OCI-LY1 (cell line): ENCODE data around the gene POLD2.

ENCODE experiments used
- H2AFZ ChIP-seq: fragments of 200-600 bp; sonication (generic), shearing (Covaris generic); 2 replicates; pipeline ENCODE4 v1.6.0; 2014; ENCODE audit warnings: antibody characterized with exemption, mild to moderate bottlenecking, low read length
- H3F3A ChIP-seq: fragments of 200-600 bp; sonication (generic), shearing (Covaris generic); 2 replicates; pipeline ENCODE4 v1.6.0; 2014; ENCODE audit warnings: mild to moderate bottlenecking, antibody characterized with exemption, low read length, moderate library complexity; ENCODE audit not compliant: insufficient read depth
- H3K27ac ChIP-seq: fragments of 200-600 bp; sonication (generic); 2 replicates; pipeline ENCODE4 v1.5.1; 2014; ENCODE audit warnings: low read length, mixed run types, mild to moderate bottlenecking, low read depth; ENCODE audit not compliant: poor library complexity, severe bottlenecking
- H3K27me3 ChIP-seq: fragments of 200-600 bp; sonication (generic); 2 replicates; pipeline ENCODE4 v1.6.0; 2014; ENCODE audit warnings: antibody characterized with exemption, mild to moderate bottlenecking, low read length, moderate library complexity; ENCODE audit not compliant: insufficient read depth
- H3K36me3 ChIP-seq: fragments of 200-600 bp; sonication (generic); 2 replicates; pipeline ENCODE4 v1.6.1; 2014; ENCODE audit warnings: mild to moderate bottlenecking, antibody characterized with exemption, low read length, moderate library complexity, mixed read lengths; ENCODE audit not compliant: insufficient read depth
- H3K4me1 ChIP-seq: fragments of 200-600 bp; sonication (generic); 2 replicates; pipeline ENCODE4 v1.5.1; 2014; ENCODE audit warnings: mild to moderate bottlenecking, low read length, moderate library complexity; ENCODE audit not compliant: insufficient read depth, severe bottlenecking
- H3K4me2 ChIP-seq: fragments of 200-600 bp; sonication (generic), shearing (Covaris generic); 2 replicates; pipeline ENCODE4 v1.6.1; 2014; ENCODE audit warnings: low read length
- H3K4me3 ChIP-seq: fragments of 200-600 bp; sonication (generic); 2 replicates; pipeline ENCODE4 v1.5.1; 2014; ENCODE audit warnings: low read length, low read depth, mild to moderate bottlenecking, mixed read lengths; ENCODE audit not compliant: poor library complexity, severe bottlenecking
- H3K79me2 ChIP-seq: fragments of 200-600 bp; shearing (Covaris generic); 2 replicates; pipeline ENCODE4 v1.6.1; 2016; ENCODE audit warnings: mixed run types, low read length, mixed read lengths; ENCODE audit not compliant: insufficient read depth
- H3K9ac ChIP-seq: fragments of 200-600 bp; sonication (generic), shearing (Covaris generic); 2 replicates; pipeline ENCODE4 v1.6.1; 2014; ENCODE audit warnings: mild to moderate bottlenecking, low read length, mixed read lengths
- H3K9me2 ChIP-seq: fragments of 200-600 bp; sonication (generic), shearing (Covaris generic); 2 replicates; pipeline ENCODE4 v1.6.1; 2014; ENCODE audit warnings: low read depth, mild to moderate bottlenecking, low read length, mixed read lengths
- H3K9me3 ChIP-seq: fragments of 200-600 bp; shearing (Covaris generic); 2 replicates; pipeline ENCODE4 v1.6.1; 2014; ENCODE audit warnings: low read length, mixed read lengths
- H4K20me1 ChIP-seq: fragments of 200-600 bp; sonication (generic), shearing (Covaris generic); 2 replicates; pipeline ENCODE4 v1.6.0; 2016; ENCODE audit warnings: mild to moderate bottlenecking, low read length; ENCODE audit not compliant: insufficient read depth
- CTCF ChIP-seq: fragments of 200-600 bp; sonication (generic), shearing (Covaris generic); IDR thresholded peaks from 2 replicates; pipeline ENCODE4 v1.5.1; 2017; ENCODE audit warnings: mild to moderate bottlenecking, antibody characterized with exemption, low read length, moderate library complexity, mixed read lengths
- EZH2 ChIP-seq: fragments of 200-600 bp; sonication (generic), shearing (Covaris generic); IDR thresholded peaks from 2 replicates; pipeline ENCODE4 v1.8.0; 2017; ENCODE audit warnings: borderline replicate concordance, mixed run types, mild to moderate bottlenecking, antibody characterized with exemption, low read length, moderate library complexity, mixed read lengths

POLD2 gene

GRCh38 chr7:44150966-44151941 is 27.9 kb upstream of the POLD2 start:
- Histone ChIP-seq H3K27ac (no peak overlapping the region), H4K20me1 (no peaks in the 10 kb centered on the region), H2AFZ (no peak overlapping the region), H3K27me3 (no peaks in the 10 kb centered on the region), H3K9me3 (no peaks in the 10 kb centered on the region), H3K9me2 (no peaks in the 10 kb centered on the region), H3K4me1 (no peaks in the 10 kb centered on the region), H3K9ac (no peak overlapping the region), H3K36me3 (no peaks in the 10 kb centered on the region), H3F3A (no peaks in the 10 kb centered on the region), H3K79me2 (no peaks in the 10 kb centered on the region), H3K4me2 (no peak overlapping the region), H3K4me3 (no peak overlapping the region)
- no peak for TF ChIP-seq CTCF
- TF ChIP-seq EZH2: no peak

DNA sequence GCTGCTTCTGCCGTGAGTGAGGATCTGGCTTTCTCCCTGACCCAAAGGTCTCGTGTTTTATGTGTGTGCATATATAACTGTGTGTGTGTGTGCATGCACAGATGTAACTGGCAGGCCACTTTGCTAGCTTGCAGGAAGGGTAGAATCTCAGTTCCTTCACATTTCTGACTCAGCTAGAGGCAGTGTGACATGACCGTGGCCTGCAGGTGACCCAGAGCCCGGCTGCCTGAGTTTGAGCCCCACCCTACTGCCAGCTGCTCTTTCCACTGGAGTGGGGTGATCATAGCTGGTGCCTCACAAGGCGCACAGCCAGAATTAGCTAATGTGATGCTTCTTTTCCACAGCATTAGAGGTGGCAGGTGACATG is 27.1 kb upstream of the POLD2 start:
- H3K27ac ChIP-seq: no peak overlapping the region
- H3K4me1 ChIP-seq: no peaks in the 10 kb centered on the region
- no peaks in the 10 kb centered on the region for H3K79me2 ChIP-seq
- H3F3A ChIP-seq: no peaks in the 10 kb centered on the region
- no peak overlapping the region for H3K9ac ChIP-seq
- no peak overlapping the region for H2AFZ ChIP-seq
- no peaks in the 10 kb centered on the region for H3K9me2 ChIP-seq
- TF ChIP-seq EZH2: no peak
- no peak for TF ChIP-seq CTCF
- no peaks in the 10 kb centered on the region for H3K27me3 ChIP-seq
- no peak overlapping the region for H3K4me3 ChIP-seq
- H3K36me3 ChIP-seq: no peaks in the 10 kb centered on the region
- no peaks in the 10 kb centered on the region for H4K20me1 ChIP-seq
- H3K9me3 ChIP-seq: no peaks in the 10 kb centered on the region
- no peak overlapping the region for H3K4me2 ChIP-seq

- TF ChIP-seq CTCF: no peak
- TF ChIP-seq EZH2: no peak
- Histone ChIP-seq H3K9ac (no peak overlapping the region), H3K27me3 (no peaks in the 10 kb centered on the region), H4K20me1 (no peaks in the 10 kb centered on the region), H3K9me2 (no peaks in the 10 kb centered on the region), H3K36me3 (no peaks in the 10 kb centered on the region), H3K4me3 (no peak overlapping the region), H2AFZ (no peak overlapping the region), H3K4me1 (no peaks in the 10 kb centered on the region), H3K9me3 (no peaks in the 10 kb centered on the region), H3K27ac (no peak overlapping the region), H3K4me2 (no peak overlapping the region), H3F3A (no peaks in the 10 kb centered on the region), H3K79me2 (no peaks in the 10 kb centered on the region)
Measured at GRCh38 chr7:44149571-44150465, 26.5 kb upstream of the POLD2 start.
